WTC11 (cell line): Measurements from ENCODE around the gene PSMD11. TPM values are rescaled to one million over a fixed set of nuclear protein-coding genes. Genes with fewer than 3 reads are reported as not detected.

ENCODE experiments used
- ATAC-seq: fragments of 200-7000 bp; cut with Tn5 transposase; 2 replicates; pipeline ENCODE4 v1.10.0; 2021; ENCODE audit warnings: mild to moderate bottlenecking, moderate library complexity
- CTCF ChIA-PET: fragments of 300-600 bp; sonication (Branson Sonifier 250); formaldehyde crosslinking; loops from one replicate; lab custom pipeline; 2021; ENCODE audit warnings: antibody characterized with exemption; lab: Charles Lee
- POLR2A ChIA-PET: fragments of 350-600 bp; sonication (Branson Sonifier 250); formaldehyde crosslinking; loops from one replicate; lab custom pipeline; 2021; ENCODE audit warnings: antibody characterized with exemption; lab: Charles Lee
- DNase-seq: peaks from one replicate; pipeline ENCODE4 v3.0.0; 2021; ENCODE audit warnings: low spot score
- H3K27ac Mint-ChIP-seq: 2 replicates; pipeline ENCODE4 v1.8.0; 2021; ENCODE audit warnings: mixed read lengths
- H3K27me3 Mint-ChIP-seq: 2 replicates; pipeline ENCODE4 v1.8.0; 2021; ENCODE audit warnings: low read depth, mild to moderate bottlenecking, moderate library complexity, mixed read lengths
- H3K36me3 Mint-ChIP-seq: 2 replicates; pipeline ENCODE4 v1.8.0; 2021; ENCODE audit warnings: mixed read lengths
- H3K4me1 Mint-ChIP-seq: 2 replicates; pipeline ENCODE4 v1.8.0; 2022; ENCODE audit warnings: mixed read lengths
- H3K4me3 Mint-ChIP-seq: 2 replicates; pipeline ENCODE4 v1.8.0; 2021; ENCODE audit warnings: mild to moderate bottlenecking, moderate library complexity, mixed read lengths
- H3K9me3 Mint-ChIP-seq: 2 replicates; pipeline ENCODE4 v1.8.0; 2021; ENCODE audit warnings: mixed read lengths
- ARID4B ChIP-seq: sonication (generic); formaldehyde crosslinking; IDR thresholded peaks from 2 replicates; pipeline ENCODE4 v1.8.0; 2023; ENCODE audit warnings: missing genetic modification reagents, mild to moderate bottlenecking, borderline replicate concordance
- ELF4 ChIP-seq: sonication (generic); formaldehyde crosslinking; IDR thresholded peaks from 2 replicates; pipeline ENCODE4 v1.8.1; 2022; ENCODE audit warnings: low read depth, mild to moderate bottlenecking, moderate library complexity, missing genetic modification reagents
- ESRRA ChIP-seq: sonication (generic); formaldehyde crosslinking; IDR thresholded peaks from 2 replicates; pipeline ENCODE4 v1.8.1; 2022; ENCODE audit warnings: mild to moderate bottlenecking, missing genetic modification reagents, borderline replicate concordance
- FOXP1 ChIP-seq: sonication (generic); formaldehyde crosslinking; IDR thresholded peaks from 2 replicates; pipeline ENCODE4 v1.8.0; 2022; ENCODE audit warnings: missing genetic modification reagents, mild to moderate bottlenecking, moderate library complexity, borderline replicate concordance
- OVOL2 ChIP-seq: fragments of 250-450 bp; sonication (Bioruptor Pico); IDR thresholded peaks from 2 replicates; pipeline ENCODE4 v1.9.0; 2021; ENCODE audit warnings: mild to moderate bottlenecking, borderline replicate concordance
- PREB ChIP-seq: sonication (generic); formaldehyde crosslinking; IDR thresholded peaks from 2 replicates; pipeline ENCODE4 v1.8.1; 2022; ENCODE audit warnings: mild to moderate bottlenecking, missing genetic modification reagents, moderate library complexity, borderline replicate concordance
- TEAD4 ChIP-seq: sonication (generic); formaldehyde crosslinking; IDR thresholded peaks from 2 replicates; pipeline ENCODE4 v1.8.0; 2022; ENCODE audit warnings: mild to moderate bottlenecking, missing genetic modification reagents
- ZNF138 ChIP-seq: sonication (generic); formaldehyde crosslinking; conservative IDR thresholded peaks from 2 replicates; pipeline ENCODE4 v1.8.1; 2022; ENCODE audit warnings: mild to moderate bottlenecking, moderate library complexity, missing genetic modification reagents
- ZNF423 ChIP-seq: fragments of 250-450 bp; sonication (Bioruptor Pico); IDR thresholded peaks from 2 replicates; pipeline ENCODE4 v2.1.2; 2022; ENCODE audit warnings: mild to moderate bottlenecking, moderate library complexity
- total RNA-seq: library from RNA; stranded (reverse); gene quantifications from 3 replicates; pipeline ENCODE4 v1.2.3, GENCODE V29; 2021
- TF ChIP-seq, protein P1 (sequence below): sonication (generic); formaldehyde crosslinking; conservative IDR thresholded peaks from 2 replicates; pipeline ENCODE4 v1.8.1; 2022; ENCODE audit warnings: mild to moderate bottlenecking, missing genetic modification reagents
- TF ChIP-seq, protein P2 (sequence below): sonication (generic); formaldehyde crosslinking; IDR thresholded peaks from 2 replicates; pipeline ENCODE4 v1.8.0; 2022; ENCODE audit warnings: mild to moderate bottlenecking, missing genetic modification reagents
- TF ChIP-seq, protein P3 (sequence below): sonication (generic); formaldehyde crosslinking; IDR thresholded peaks from 2 replicates; pipeline ENCODE4 v1.8.1; 2022; ENCODE audit warnings: mild to moderate bottlenecking, moderate library complexity, missing genetic modification reagents
- TF ChIP-seq, protein P4 (sequence below): fragments of 250-450 bp; sonication (Bioruptor Pico); IDR thresholded peaks from 2 replicates; pipeline ENCODE4 v1.9.0; 2021; ENCODE audit warnings: moderate library complexity, mild to moderate bottlenecking, inconsistent platforms, borderline replicate concordance

PSMD11 gene
- total RNA-seq, 1 experiment from 2014 or later = 155 TPM

DNA sequence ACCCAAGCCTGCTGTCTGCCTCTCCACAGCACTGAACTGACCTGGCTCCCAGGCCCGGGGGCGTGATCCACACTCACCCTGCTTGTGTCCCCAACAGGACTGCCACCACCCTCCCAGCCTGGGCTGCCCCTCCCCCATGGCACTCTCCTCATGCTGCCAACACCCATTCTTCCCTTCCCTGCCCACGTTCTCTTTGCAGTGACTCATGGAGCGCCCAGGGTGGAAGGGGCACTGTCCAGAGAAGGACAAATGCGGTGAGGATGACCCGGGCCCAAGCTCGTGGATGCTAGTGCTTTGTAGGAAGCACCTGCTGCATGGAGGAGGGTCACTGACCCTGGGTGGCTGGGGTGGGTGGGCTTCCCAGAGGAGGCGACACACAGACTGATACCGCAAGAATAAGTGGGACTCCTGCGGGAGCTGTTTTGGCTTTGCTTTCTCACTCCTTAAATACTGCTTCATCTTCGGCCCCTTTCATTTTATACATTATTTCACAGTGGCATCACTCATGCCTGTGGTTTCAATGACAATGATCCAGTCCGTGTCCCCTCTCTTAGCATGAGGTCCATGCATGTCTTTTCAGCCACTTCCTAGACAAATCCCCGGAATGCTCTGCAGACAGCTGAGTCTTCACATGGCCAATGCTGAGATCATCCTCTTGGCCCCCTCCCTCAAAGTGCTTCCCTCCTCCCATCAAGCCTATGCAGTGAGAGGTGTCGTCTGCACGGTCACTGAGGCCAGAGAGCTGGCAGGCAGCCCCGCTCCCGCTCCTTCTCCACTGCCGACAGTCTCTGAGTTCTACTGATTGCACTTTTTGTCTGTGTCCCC, 60.1 kb downstream of the PSMD11 start:
- DNase-seq = no peak
- CTCF ChIA-PET = interaction anchor here (0.7 to 1.0 kb wide), 3 partner anchors 43 to 598 kb away, joined by 3 read pairs; no protein-coding TSS in a partner anchor
- H3K27ac Mint-ChIP-seq = no peak overlapping the region
- TF ChIP-seq ELF4 (CRISPR knock-in tag) (no peak), PREB (CRISPR knock-in tag) (no peak), OVOL2 (CRISPR knock-in tag) (no peak), ZNF423 (no peak), TEAD4 (CRISPR knock-in tag) (no peak)
- TF ChIP-seq, protein P1, sequence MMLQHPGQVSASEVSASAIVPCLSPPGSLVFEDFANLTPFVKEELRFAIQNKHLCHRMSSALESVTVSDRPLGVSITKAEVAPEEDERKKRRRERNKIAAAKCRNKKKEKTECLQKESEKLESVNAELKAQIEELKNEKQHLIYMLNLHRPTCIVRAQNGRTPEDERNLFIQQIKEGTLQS (CRISPR knock-in tag) = no peak
- TF ChIP-seq, protein P2, sequence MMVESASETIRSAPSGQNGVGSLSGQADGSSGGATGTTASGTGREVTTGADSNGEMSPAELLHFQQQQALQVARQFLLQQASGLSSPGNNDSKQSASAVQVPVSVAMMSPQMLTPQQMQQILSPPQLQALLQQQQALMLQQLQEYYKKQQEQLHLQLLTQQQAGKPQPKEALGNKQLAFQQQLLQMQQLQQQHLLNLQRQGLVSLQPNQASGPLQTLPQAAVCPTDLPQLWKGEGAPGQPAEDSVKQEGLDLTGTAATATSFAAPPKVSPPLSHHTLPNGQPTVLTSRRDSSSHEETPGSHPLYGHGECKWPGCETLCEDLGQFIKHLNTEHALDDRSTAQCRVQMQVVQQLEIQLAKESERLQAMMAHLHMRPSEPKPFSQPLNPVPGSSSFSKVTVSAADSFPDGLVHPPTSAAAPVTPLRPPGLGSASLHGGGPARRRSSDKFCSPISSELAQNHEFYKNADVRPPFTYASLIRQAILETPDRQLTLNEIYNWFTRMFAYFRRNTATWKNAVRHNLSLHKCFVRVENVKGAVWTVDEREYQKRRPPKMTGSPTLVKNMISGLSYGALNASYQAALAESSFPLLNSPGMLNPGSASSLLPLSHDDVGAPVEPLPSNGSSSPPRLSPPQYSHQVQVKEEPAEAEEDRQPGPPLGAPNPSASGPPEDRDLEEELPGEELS (CRISPR knock-in tag) = no peak
- TF ChIP-seq, all 79 proteins: peak for 0
- H3K4me1 Mint-ChIP-seq = peaks cover 6% of the 10 kb centered on the region; the same call in 1 of the 2 replicates
- H3K9me3 Mint-ChIP-seq = no peaks in the 10 kb centered on the region
- no peak overlapping the region for H3K4me3 Mint-ChIP-seq
- POLR2A ChIA-PET = no interaction called here
- no peaks in the 10 kb centered on the region for H3K36me3 Mint-ChIP-seq
- ATAC-seq = no peak
- H3K27me3 Mint-ChIP-seq = no peaks in the 10 kb centered on the region

DNA sequence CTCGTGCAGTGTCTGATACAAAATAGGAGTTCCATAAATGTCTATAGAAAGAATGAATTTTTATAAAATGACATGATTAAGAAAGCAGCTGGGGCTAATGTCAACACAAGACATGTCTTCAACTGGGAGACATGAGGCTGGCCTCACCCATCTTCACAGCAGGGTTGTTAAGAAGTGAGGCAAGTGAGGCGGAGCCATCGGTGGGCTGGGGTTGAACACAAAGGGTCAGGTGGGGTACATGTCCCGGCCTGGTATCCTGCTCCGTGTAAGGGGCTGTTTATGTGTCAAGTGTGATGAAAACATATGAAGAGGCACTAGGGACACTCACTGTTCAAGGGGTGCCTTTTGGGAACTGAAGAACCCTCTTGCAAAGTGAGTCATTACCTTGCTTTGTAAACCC, 64.6 kb downstream of the PSMD11 start:
- Mint-ChIP-seq H3K9me3 (no peaks in the 10 kb centered on the region), H3K4me1 (peaks cover 6% of the 10 kb centered on the region; the same call in 1 of the 2 replicates), H3K27ac (no peak overlapping the region), H3K36me3 (no peaks in the 10 kb centered on the region), H3K4me3 (no peak overlapping the region)
- DNase-seq = no peak
- TF ChIP-seq ESRRA (CRISPR knock-in tag) (no peak), ARID4B (CRISPR knock-in tag) (no peak), ZNF138 (no peak), FOXP1 (CRISPR knock-in tag) (no peak)
- TF ChIP-seq, protein P3, sequence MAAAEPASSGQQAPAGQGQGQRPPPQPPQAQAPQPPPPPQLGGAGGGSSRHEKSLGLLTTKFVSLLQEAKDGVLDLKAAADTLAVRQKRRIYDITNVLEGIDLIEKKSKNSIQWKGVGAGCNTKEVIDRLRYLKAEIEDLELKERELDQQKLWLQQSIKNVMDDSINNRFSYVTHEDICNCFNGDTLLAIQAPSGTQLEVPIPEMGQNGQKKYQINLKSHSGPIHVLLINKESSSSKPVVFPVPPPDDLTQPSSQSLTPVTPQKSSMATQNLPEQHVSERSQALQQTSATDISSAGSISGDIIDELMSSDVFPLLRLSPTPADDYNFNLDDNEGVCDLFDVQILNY (CRISPR knock-in tag) = no peak
- TF ChIP-seq, protein P4, sequence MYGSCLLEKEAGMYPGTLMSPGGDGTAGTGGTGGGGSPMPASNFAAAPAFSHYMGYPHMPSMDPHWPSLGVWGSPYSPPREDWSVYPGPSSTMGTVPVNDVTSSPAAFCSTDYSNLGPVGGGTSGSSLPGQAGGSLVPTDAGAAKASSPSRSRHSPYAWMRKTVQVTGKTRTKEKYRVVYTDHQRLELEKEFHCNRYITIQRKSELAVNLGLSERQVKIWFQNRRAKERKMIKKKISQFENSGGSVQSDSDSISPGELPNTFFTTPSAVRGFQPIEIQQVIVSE (CRISPR knock-in tag) = no peak
- TF ChIP-seq, all 79 proteins: peak for 0
- no peaks in the 10 kb centered on the region for H3K27me3 Mint-ChIP-seq
- ATAC-seq = no peak
- ChIA-PET POLR2A (no interaction called here), CTCF (interaction anchor here (1.4 kb wide), 1 partner anchor 368 kb away, joined by 3 read pairs; no protein-coding TSS in a partner anchor)
